ENCODE results near the gene CPED1.
"Not testable (repeated sequence)": the region's sequence is repeated elsewhere in the genome, so short reads cannot be mapped to it uniquely, and the experiment has no call there.

The CPED1 gene

GRCh38 chr7:120996988-120997345, 8.5 kb downstream of the CPED1 start:
- Mint-ChIP-seq H3K27me3 (peaks cover 0 to 6% of the 10 kb centered on the region in 2 donors), H3K4me1 (peaks cover 18 to 28% of the 10 kb centered on the region in 2 donors), H3K27ac (no peak overlapping the region), H3K36me3 (no peaks in the 10 kb centered on the region), H3K4me3 (no peak overlapping the region), H3K9me3 (no peaks in the 10 kb centered on the region)
- ATAC-seq (replicated peaks): peak; percentile 46 to 64
- no peak for DNase-seq

GRCh38 chr7:120997882-120998474, 9.5 kb downstream of the CPED1 start:
- no peak overlapping the region for H3K27ac Mint-ChIP-seq
- no peaks in the 10 kb centered on the region for H3K36me3 Mint-ChIP-seq
- ATAC-seq (replicated peaks) (peak; percentile 31 to 39), DNase-seq (no peak)
- H3K4me1 Mint-ChIP-seq: peaks cover 18 to 28% of the 10 kb centered on the region in 2 donors
- no peak overlapping the region for H3K4me3 Mint-ChIP-seq
- H3K27me3 Mint-ChIP-seq: peaks cover 0 to 6% of the 10 kb centered on the region in 2 donors
- H3K9me3 Mint-ChIP-seq: no peaks in the 10 kb centered on the region

GRCh38 chr7:120998520-120998919, 10.0 kb downstream of the CPED1 start:
- DNase-seq (no peak), ATAC-seq (replicated peaks) (no peak)
- H3K9me3 Mint-ChIP-seq: no peaks in the 10 kb centered on the region
- H3K27me3 Mint-ChIP-seq: peaks cover 3 to 6% of the 10 kb centered on the region in 2 donors
- peaks cover 18 to 28% of the 10 kb centered on the region in 2 donors for H3K4me1 Mint-ChIP-seq
- no peak overlapping the region for H3K27ac Mint-ChIP-seq
- H3K36me3 Mint-ChIP-seq: no peaks in the 10 kb centered on the region
- H3K4me3 Mint-ChIP-seq: no peak overlapping the region

- H3K9me3 Mint-ChIP-seq: no peaks in the 10 kb centered on the region
- peaks cover 5 to 6% of the 10 kb centered on the region in 2 donors for H3K27me3 Mint-ChIP-seq
- DNase-seq (no peak), ATAC-seq (replicated peaks) (no peak)
- peaks cover 18 to 28% of the 10 kb centered on the region in 2 donors for H3K4me1 Mint-ChIP-seq
- no peak overlapping the region for H3K27ac Mint-ChIP-seq
- no peaks in the 10 kb centered on the region for H3K36me3 Mint-ChIP-seq
- H3K4me3 Mint-ChIP-seq: no peak overlapping the region
These were observed 10.6 kb downstream of the CPED1 start for GRCh38 chr7:120998996-120999565.

GRCh38 chr7:121000081-121000983, 11.8 kb downstream of the CPED1 start:
- Mint-ChIP-seq H3K4me1 (peaks cover 13 to 21% of the 10 kb centered on the region in 2 donors), H3K4me3 (no peak overlapping the region), H3K27me3 (peaks cover 6 to 9% of the 10 kb centered on the region in 2 donors), H3K9me3 (no peaks in the 10 kb centered on the region), H3K36me3 (no peaks in the 10 kb centered on the region), H3K27ac (no peak overlapping the region)
- no peak for DNase-seq
- ATAC-seq (replicated peaks): peak; percentile 48 to 49

GRCh38 chr7:121001234-121001906, 12.9 kb downstream of the CPED1 start:
- no peaks in the 10 kb centered on the region for H3K9me3 Mint-ChIP-seq
- peaks cover 5 to 11% of the 10 kb centered on the region in 2 donors for H3K4me1 Mint-ChIP-seq
- no peak overlapping the region for H3K27ac Mint-ChIP-seq
- no peaks in the 10 kb centered on the region for H3K36me3 Mint-ChIP-seq
- H3K27me3 Mint-ChIP-seq: peaks cover 0 to 9% of the 10 kb centered on the region in 2 donors
- no peak overlapping the region for H3K4me3 Mint-ChIP-seq
- ATAC-seq (replicated peaks) (no peak), DNase-seq (no peak)

GRCh38 chr7:121002048-121002756, 13.7 kb downstream of the CPED1 start:
- peaks cover 0 to 2% of the 10 kb centered on the region in 2 donors for H3K4me1 Mint-ChIP-seq
- no peaks in the 10 kb centered on the region for H3K36me3 Mint-ChIP-seq
- no peak overlapping the region for H3K4me3 Mint-ChIP-seq
- H3K9me3 Mint-ChIP-seq: no peaks in the 10 kb centered on the region
- H3K27me3 Mint-ChIP-seq: peaks cover 0 to 9% of the 10 kb centered on the region in 2 donors
- no peak for DNase-seq
- no peak overlapping the region for H3K27ac Mint-ChIP-seq
- no peak for ATAC-seq (replicated peaks)

GRCh38 chr7:121002757-121003200, 14.3 kb downstream of the CPED1 start:
- no peak overlapping the region for H3K27ac Mint-ChIP-seq
- H3K4me1 Mint-ChIP-seq: no peaks in the 10 kb centered on the region
- peaks cover 0 to 9% of the 10 kb centered on the region in 2 donors for H3K27me3 Mint-ChIP-seq
- ATAC-seq (replicated peaks): no peak
- no peak overlapping the region for H3K4me3 Mint-ChIP-seq
- no peak for DNase-seq
- H3K9me3 Mint-ChIP-seq: no peaks in the 10 kb centered on the region
- H3K36me3 Mint-ChIP-seq: no peaks in the 10 kb centered on the region

GRCh38 chr7:121003986-121004685, 15.6 kb downstream of the CPED1 start:
- no peak overlapping the region for H3K27ac Mint-ChIP-seq
- no peak overlapping the region for H3K4me3 Mint-ChIP-seq
- no peaks in the 10 kb centered on the region for H3K4me1 Mint-ChIP-seq
- DNase-seq (no peak), ATAC-seq (replicated peaks) (no peak)
- H3K36me3 Mint-ChIP-seq: no peaks in the 10 kb centered on the region
- H3K27me3 Mint-ChIP-seq: peaks cover 0 to 9% of the 10 kb centered on the region in 2 donors
- no peaks in the 10 kb centered on the region for H3K9me3 Mint-ChIP-seq

GRCh38 chr7:121005058-121005457, 16.5 kb downstream of the CPED1 start:
- not testable (repeated sequence) for H3K27me3 Mint-ChIP-seq; H3K27ac Mint-ChIP-seq; ATAC-seq (replicated peaks); H3K4me3 Mint-ChIP-seq; DNase-seq; H3K9me3 Mint-ChIP-seq; H3K36me3 Mint-ChIP-seq; H3K4me1 Mint-ChIP-seq

- H3K36me3 Mint-ChIP-seq: no peaks in the 10 kb centered on the region
These were observed 17.6 kb downstream of the CPED1 start for GRCh38 chr7:121005996-121006584.

GRCh38 chr7:121006711-121007315, 18.3 kb downstream of the CPED1 start:
- no peak for ATAC-seq (replicated peaks)
- Mint-ChIP-seq H3K27ac (no peak overlapping the region), H3K4me1 (no peaks in the 10 kb centered on the region), H3K9me3 (no peaks in the 10 kb centered on the region), H3K4me3 (no peak overlapping the region), H3K27me3 (peaks cover 0 to 9% of the 10 kb centered on the region in 2 donors), H3K36me3 (no peaks in the 10 kb centered on the region)
- no peak for DNase-seq

More at GRCh38 chr7:121005996-121006584, 17.6 kb downstream of the CPED1 start:
- Mint-ChIP-seq H3K9me3 (no peaks in the 10 kb centered on the region), H3K27me3 (peaks cover 0 to 9% of the 10 kb centered on the region in 2 donors), H3K27ac (no peak overlapping the region), H3K4me3 (no peak overlapping the region), H3K4me1 (no peaks in the 10 kb centered on the region)
- DNase-seq (no peak), ATAC-seq (replicated peaks) (no peak)

- Mint-ChIP-seq H3K36me3 (no peaks in the 10 kb centered on the region), H3K9me3 (no peaks in the 10 kb centered on the region), H3K27me3 (peaks cover 0 to 4% of the 10 kb centered on the region in 2 donors), H3K4me1 (no peaks in the 10 kb centered on the region), H3K4me3 (no peak overlapping the region), H3K27ac (no peak overlapping the region)
- no peak for DNase-seq
- ATAC-seq (replicated peaks): no peak
These were observed 20.3 kb downstream of the CPED1 start for GRCh38 chr7:121008816-121009215.

Measured in stimulated activated naive B cell treated with anti-CD40 and anti-IgM and Interleukin-4, amounts not matched to agents 10 μg/mL and 1 μg/mL and 100 μg/mL, for 72 hours (primary cell).